Liver (tissue), 9 donors: Measurements from ENCODE around the gene ENG. TPM values are rescaled to one million over a fixed set of nuclear protein-coding genes. Genes with fewer than 3 reads are reported as not detected.

ENCODE experiments used
- DNase-seq: peaks from one replicate; pipeline ENCODE4 v3.0.0-alpha.2; 2017; ENCODE audit warnings: low spot score
- H3K27ac ChIP-seq, 2 donors: one replicate each; pipeline ENCODE4 v1.7.0; 2013; ENCODE audit warnings: inconsistent platforms in 2 of 2, low read length in 2 of 2, control low read depth in 1 of 2, low read depth in 1 of 2, mild to moderate bottlenecking in 1 of 2
- H3K27me3 ChIP-seq, 4 donors: one replicate each; pipeline versions ENCODE4 v1.6.1 to v1.7.0; 2013; ENCODE audit warnings: low read length in 3 of 4, inconsistent platforms in 1 of 4, mild to moderate bottlenecking in 1 of 4, moderate library complexity in 1 of 4; ENCODE audit not compliant: control insufficient read depth in 4 of 4, insufficient read depth in 4 of 4
- H3K36me3 ChIP-seq, 4 donors: one replicate each; pipeline versions ENCODE4 v1.6.1 to v1.7.0; 2013; ENCODE audit warnings: low read length in 3 of 4, mild to moderate bottlenecking in 3 of 4, low read depth in 1 of 4, moderate library complexity in 1 of 4; ENCODE audit not compliant: control insufficient read depth in 4 of 4, insufficient read depth in 3 of 4
- H3K4me1 ChIP-seq, 4 donors: one replicate each; pipeline versions ENCODE4 v1.6.1 to v1.7.0; 2013; ENCODE audit warnings: low read length in 3 of 4, mild to moderate bottlenecking in 3 of 4, moderate library complexity in 1 of 4; ENCODE audit not compliant: control insufficient read depth in 4 of 4, insufficient read depth in 4 of 4
- H3K4me3 ChIP-seq, 3 donors: one replicate each; pipeline versions ENCODE4 v1.6.1 to v1.7.0; 2013; ENCODE audit warnings: low read length in 3 of 3, control low read depth in 1 of 3, low read depth in 1 of 3, mild to moderate bottlenecking in 1 of 3
- H3K9ac ChIP-seq, 2 donors: one replicate each; pipeline ENCODE4 v1.7.0; 2013; ENCODE audit warnings: low read length in 2 of 2, mild to moderate bottlenecking in 2 of 2, moderate library complexity in 2 of 2, control low read depth in 1 of 2, low read depth in 1 of 2
- H3K9me3 ChIP-seq, 4 donors: one replicate each; pipeline versions ENCODE4 v1.6.1 to v1.7.0; 2013; ENCODE audit warnings: low read length in 3 of 4; ENCODE audit not compliant: control insufficient read depth in 4 of 4
- ATF3 ChIP-seq: IDR thresholded peaks from 2 replicates; pipeline ENCODE4 v1.6.1; 2016; ENCODE audit warnings: antibody characterized with exemption
- CTCF ChIP-seq: fragments of 150-350 bp; IDR thresholded peaks from 2 replicates; pipeline ENCODE4 v1.5.1; 2017; ENCODE audit warnings: improper control_type of control experiment, low read depth, low read length; ENCODE audit not compliant: missing input control
- EGR1 ChIP-seq, 2 donors: IDR thresholded peaks; 2 replicates each; pipeline ENCODE4 v1.6.1; 2016 to 2018; ENCODE audit warnings: antibody characterized with exemption in 2 of 2, low read depth in 2 of 2
- FOXA1 ChIP-seq: IDR thresholded peaks from 2 replicates; pipeline ENCODE4 v1.6.1; 2016; ENCODE audit warnings: antibody characterized with exemption
- FOXA2 ChIP-seq: IDR thresholded peaks from 2 replicates; pipeline ENCODE4 v1.6.1; 2016; ENCODE audit warnings: antibody characterized with exemption
- GABPA ChIP-seq, 2 donors: IDR thresholded peaks in 1 of 2; conservative IDR thresholded peaks in 1 of 2; 2 replicates each; pipeline ENCODE4 v1.6.1; 2016; ENCODE audit warnings: antibody characterized with exemption in 2 of 2, mild to moderate bottlenecking in 1 of 2, moderate library complexity in 1 of 2
- HNF4A ChIP-seq, 2 donors: conservative IDR thresholded peaks; 2 replicates each; pipeline ENCODE4 v1.6.1; 2016; ENCODE audit warnings: antibody characterized with exemption in 2 of 2, mild to moderate bottlenecking in 2 of 2
- HNF4G ChIP-seq: IDR thresholded peaks from 2 replicates; pipeline ENCODE4 v1.6.1; 2016; ENCODE audit warnings: antibody characterized with exemption
- JUND ChIP-seq, 2 donors: IDR thresholded peaks; 2 replicates each; pipeline ENCODE4 v1.6.1; 2016; ENCODE audit warnings: antibody characterized with exemption in 2 of 2
- MAX ChIP-seq: IDR thresholded peaks from 2 replicates; pipeline ENCODE4 v1.6.1; 2016; ENCODE audit warnings: antibody characterized with exemption
- NR2F2 ChIP-seq: IDR thresholded peaks from 2 replicates; pipeline ENCODE4 v1.6.1; 2016; ENCODE audit warnings: antibody characterized with exemption
- RAD21 ChIP-seq, 2 donors: IDR thresholded peaks; 2 replicates each; pipeline ENCODE4 v1.6.1; 2016; ENCODE audit warnings: antibody characterized with exemption in 2 of 2, mild to moderate bottlenecking in 2 of 2
- REST ChIP-seq: IDR thresholded peaks from 2 replicates; pipeline ENCODE4 v1.6.1; 2016; ENCODE audit warnings: antibody characterized with exemption, mild to moderate bottlenecking
- RXRA ChIP-seq, 2 donors: IDR thresholded peaks; 2 replicates each; pipeline ENCODE4 v1.6.1; 2017 to 2018; ENCODE audit warnings: antibody characterized with exemption in 2 of 2, mild to moderate bottlenecking in 1 of 2
- SP1 ChIP-seq: IDR thresholded peaks from 2 replicates; pipeline ENCODE4 v1.6.1; 2018; ENCODE audit warnings: antibody characterized with exemption, mild to moderate bottlenecking
- TAF1 ChIP-seq: conservative IDR thresholded peaks from 2 replicates; pipeline ENCODE4 v1.6.1; 2016; ENCODE audit warnings: antibody characterized with exemption, mild to moderate bottlenecking
- YY1 ChIP-seq: IDR thresholded peaks from 2 replicates; pipeline ENCODE4 v1.6.1; 2016; ENCODE audit warnings: antibody characterized with exemption, mild to moderate bottlenecking
- ZBTB33 ChIP-seq: IDR thresholded peaks from 2 replicates; pipeline ENCODE4 v1.6.1; 2016; ENCODE audit warnings: antibody characterized with exemption
- WGBS: extraction: QIAGEN DNeasy Blood & Tissue Kit; methylation state at CpG from one replicate; pipeline ENCODE4 v1.1.7; 2013; 5-methylcytosine and 5-hydroxymethylcytosine counted together
- polyA plus RNA-seq, 2 donors: library from polyadenylated mRNA; stranded (reverse) in 1 of 2; unstranded in 1 of 2; fragments of 200-250 nt in 1 of 2; fragments of >200 nt in 1 of 2; fragmentation: Nextera tagmentation in 1 of 2; extraction: Ambion mirVana in 1 of 2; gene quantifications; one replicate each; pipeline versions ENCODE4 v1.2.1 to v1.2.3, GENCODE V29; 2013 to 2015
- total RNA-seq, 2 donors: library from RNA; depleted of rRNA; stranded (reverse); fragments of >200 nt; gene quantifications; one replicate each; pipeline ENCODE4 v1.2.3, GENCODE V29; 2014
- donor health status: healthy.
- donor health status: healthy.
- donor health status: healthy.
- donor health status: healthy.
- donor health status: healthy.

ENG gene
- total and polyA plus RNA-seq, 4 donors: 12.8 to 91.3 (median 24.2) TPM

- 77% methylated on average over 3 of the region's 3 CpGs for WGBS
- Histone ChIP-seq H3K9ac (no peak overlapping the region), H3K4me3 (no peak overlapping the region), H3K4me1 (no peaks in the 10 kb centered on the region), H3K27ac (no peak overlapping the region), H3K36me3 (peaks cover 21 to 47% (median 26%) of the 10 kb centered on the region in 4 donors), H3K9me3 (no peaks in the 10 kb centered on the region), H3K27me3 (no peaks in the 10 kb centered on the region)
- TF ChIP-seq YY1: no peak
- TF ChIP-seq NR2F2: peak; percentile 33
- no peak for DNase-seq
Measured at GRCh38 chr9:127816362-127816725, 38.1 kb downstream of the ENG start.

- Histone ChIP-seq H3K9ac (no peak overlapping the region), H3K36me3 (peaks cover 21 to 49% (median 26%) of the 10 kb centered on the region in 4 donors), H3K27me3 (no peaks in the 10 kb centered on the region), H3K27ac (no peak overlapping the region), H3K9me3 (no peaks in the 10 kb centered on the region), H3K4me1 (no peaks in the 10 kb centered on the region), H3K4me3 (no peak overlapping the region)
- WGBS: 92% methylated on average over 33 of the region's 33 CpGs
- TF ChIP-seq TAF1 (no peak), JUND (IDR thresholded peaks at IDR 0.05) (no peak), NR2F2 (no peak), ATF3 (no peak), GABPA (IDR thresholded peaks at IDR 0.05 in 1 of 2, conservative IDR thresholded peaks at IDR 0.05 in 1 of 2) (no peak), HNF4A (conservative IDR thresholded peaks at IDR 0.05) (no peak), MAX (no peak), FOXA1 (no peak), ZBTB33 (no peak), RAD21 (IDR thresholded peaks at IDR 0.05) (no peak), YY1 (no peak), SP1 (no peak), CTCF (no peak), EGR1 (IDR thresholded peaks at IDR 0.05; ENCODE audit: low read depth in 2 of 2) (no peak), FOXA2 (no peak), RXRA (IDR thresholded peaks at IDR 0.05) (no peak), HNF4G (no peak), REST (no peak)
- no peak for DNase-seq
Measured at GRCh38 chr9:127815512-127816361, 38.7 kb downstream of the ENG start.
